Hepatocyte (in vitro differentiated cells): ENCODE results near the gene TENM4.

Experiments used
- EZH2 ChIP-seq: fragments of 200-600 bp; sonication (generic); IDR thresholded peaks from 2 replicates; pipeline ENCODE4 v1.6.1; 2016; ENCODE audit warnings: antibody characterized with exemption, mild to moderate bottlenecking, borderline replicate concordance
- TF ChIP-seq, protein P1 (sequence below): fragments of 200-600 bp; sonication (generic); IDR thresholded peaks from 2 replicates; pipeline ENCODE4 v1.5.1; 2016; ENCODE audit warnings: antibody characterized with exemption, mild to moderate bottlenecking; ENCODE audit not compliant: poor library complexity

DNA sequence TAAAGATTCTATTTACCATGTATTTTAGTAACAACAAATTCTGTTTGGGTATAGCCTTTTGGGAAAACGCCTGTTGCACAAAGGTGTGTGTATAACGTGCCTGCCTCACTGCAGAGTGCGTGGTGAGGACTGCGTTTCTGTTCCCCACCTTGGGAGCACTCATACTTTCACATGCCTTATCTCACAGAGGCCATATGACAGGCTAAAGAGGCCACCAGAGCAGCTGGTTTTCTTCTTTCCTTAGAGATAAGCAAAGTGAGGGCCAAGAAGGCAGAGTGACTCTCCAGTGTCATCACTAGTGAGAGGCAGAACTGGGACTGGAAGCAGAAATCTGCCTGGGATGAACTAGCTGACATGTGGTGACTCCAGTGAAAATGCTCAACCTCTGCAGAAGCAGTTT, 497.0 kb downstream of the TENM4 start:
- TF ChIP-seq, protein P1, sequence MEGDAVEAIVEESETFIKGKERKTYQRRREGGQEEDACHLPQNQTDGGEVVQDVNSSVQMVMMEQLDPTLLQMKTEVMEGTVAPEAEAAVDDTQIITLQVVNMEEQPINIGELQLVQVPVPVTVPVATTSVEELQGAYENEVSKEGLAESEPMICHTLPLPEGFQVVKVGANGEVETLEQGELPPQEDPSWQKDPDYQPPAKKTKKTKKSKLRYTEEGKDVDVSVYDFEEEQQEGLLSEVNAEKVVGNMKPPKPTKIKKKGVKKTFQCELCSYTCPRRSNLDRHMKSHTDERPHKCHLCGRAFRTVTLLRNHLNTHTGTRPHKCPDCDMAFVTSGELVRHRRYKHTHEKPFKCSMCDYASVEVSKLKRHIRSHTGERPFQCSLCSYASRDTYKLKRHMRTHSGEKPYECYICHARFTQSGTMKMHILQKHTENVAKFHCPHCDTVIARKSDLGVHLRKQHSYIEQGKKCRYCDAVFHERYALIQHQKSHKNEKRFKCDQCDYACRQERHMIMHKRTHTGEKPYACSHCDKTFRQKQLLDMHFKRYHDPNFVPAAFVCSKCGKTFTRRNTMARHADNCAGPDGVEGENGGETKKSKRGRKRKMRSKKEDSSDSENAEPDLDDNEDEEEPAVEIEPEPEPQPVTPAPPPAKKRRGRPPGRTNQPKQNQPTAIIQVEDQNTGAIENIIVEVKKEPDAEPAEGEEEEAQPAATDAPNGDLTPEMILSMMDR, result no peak
- TF ChIP-seq EZH2, result no peak
